ENCODE results near the gene NRG2.

NRG2 gene

GRCh38 chr5:139900546-139901250, 142.4 kb downstream of the NRG2 start:
- Histone ChIP-seq H3K27me3 (ENCODE audit: insufficient read depth, low read length) (peaks cover 88% of the 10 kb centered on the region), H3K4me1 (ENCODE audit: insufficient read depth, low read length) (0 out of 2 replicates have a peak, but pooled peaks cover 2% of the 10 kb centered on the region)

GRCh38 chr5:139898981-139899380, 144.1 kb downstream of the NRG2 start:
- Histone ChIP-seq H3K9ac (ENCODE audit: low read depth, low read length) (no peak overlapping the region), H3K36me3 (ENCODE audit: insufficient read depth, low read depth, low read length) (no peaks in the 10 kb centered on the region), H3K27me3 (ENCODE audit: insufficient read depth, low read length) (peaks cover 71% of the 10 kb centered on the region), H3K9me3 (ENCODE audit: insufficient read depth, low read depth, low read length) (no peaks in the 10 kb centered on the region), H3K4me3 (ENCODE audit: low read length) (no peak overlapping the region), H3K27ac (ENCODE audit: low read length) (no peak overlapping the region), H3K4me1 (ENCODE audit: insufficient read depth, low read length) (no peaks in the 10 kb centered on the region)

More at GRCh38 chr5:139900546-139901250, 142.4 kb downstream of the NRG2 start:
- H3K27ac ChIP-seq (ENCODE audit: low read length) = no peak overlapping the region
- H3K9ac ChIP-seq (ENCODE audit: low read depth, low read length) = no peak overlapping the region
- H3K4me3 ChIP-seq (ENCODE audit: low read length) = no peak overlapping the region
- no peaks in the 10 kb centered on the region for H3K9me3 ChIP-seq (ENCODE audit: insufficient read depth, low read depth, low read length)
- H3K36me3 ChIP-seq (ENCODE audit: insufficient read depth, low read depth, low read length) = no peaks in the 10 kb centered on the region

GRCh38 chr5:139897982-139898381, 145.1 kb downstream of the NRG2 start:
- no peaks in the 10 kb centered on the region for H3K36me3 ChIP-seq (ENCODE audit: insufficient read depth, low read depth, low read length)
- H3K9me3 ChIP-seq (ENCODE audit: insufficient read depth, low read depth, low read length) = no peaks in the 10 kb centered on the region
- H3K27me3 ChIP-seq (ENCODE audit: insufficient read depth, low read length) = peaks cover 61% of the 10 kb centered on the region
- no peaks in the 10 kb centered on the region for H3K4me1 ChIP-seq (ENCODE audit: insufficient read depth, low read length)
- no peak overlapping the region for H3K4me3 ChIP-seq (ENCODE audit: low read length)
- H3K9ac ChIP-seq (ENCODE audit: low read depth, low read length) = no peak overlapping the region
- H3K27ac ChIP-seq (ENCODE audit: low read length) = no peak overlapping the region

GRCh38 chr5:139897342-139897741, 145.8 kb downstream of the NRG2 start:
- no peaks in the 10 kb centered on the region for H3K36me3 ChIP-seq (ENCODE audit: insufficient read depth, low read depth, low read length)
- no peaks in the 10 kb centered on the region for H3K9me3 ChIP-seq (ENCODE audit: insufficient read depth, low read depth, low read length)
- H3K4me1 ChIP-seq (ENCODE audit: insufficient read depth, low read length) = no peaks in the 10 kb centered on the region
- no peak overlapping the region for H3K9ac ChIP-seq (ENCODE audit: low read depth, low read length)
- no peak overlapping the region for H3K4me3 ChIP-seq (ENCODE audit: low read length)
- H3K27me3 ChIP-seq (ENCODE audit: insufficient read depth, low read length) = peaks cover 55% of the 10 kb centered on the region
- H3K27ac ChIP-seq (ENCODE audit: low read length) = no peak overlapping the region

GRCh38 chr5:139896718-139897117, 146.4 kb downstream of the NRG2 start:
- Histone ChIP-seq H3K9me3 (ENCODE audit: insufficient read depth, low read depth, low read length) (no peaks in the 10 kb centered on the region), H3K4me1 (ENCODE audit: insufficient read depth, low read length) (no peaks in the 10 kb centered on the region), H3K27me3 (ENCODE audit: insufficient read depth, low read length) (peaks cover 48% of the 10 kb centered on the region), H3K36me3 (ENCODE audit: insufficient read depth, low read depth, low read length) (no peaks in the 10 kb centered on the region), H3K27ac (ENCODE audit: low read length) (no peak overlapping the region), H3K4me3 (ENCODE audit: low read length) (no peak overlapping the region), H3K9ac (ENCODE audit: low read depth, low read length) (no peak overlapping the region)

- Histone ChIP-seq H3K27ac (ENCODE audit: low read length) (no peak overlapping the region), H3K9me3 (ENCODE audit: insufficient read depth, low read depth, low read length) (no peaks in the 10 kb centered on the region), H3K4me1 (ENCODE audit: insufficient read depth, low read length) (no peaks in the 10 kb centered on the region), H3K9ac (ENCODE audit: low read depth, low read length) (no peak overlapping the region), H3K27me3 (ENCODE audit: insufficient read depth, low read length) (peaks cover 45% of the 10 kb centered on the region), H3K36me3 (ENCODE audit: insufficient read depth, low read depth, low read length) (no peaks in the 10 kb centered on the region), H3K4me3 (ENCODE audit: low read length) (no peak overlapping the region)
These were observed 147.5 kb downstream of the NRG2 start for GRCh38 chr5:139895647-139896046.

- Histone ChIP-seq H3K4me1 (ENCODE audit: insufficient read depth, low read length) (no peaks in the 10 kb centered on the region), H3K9ac (ENCODE audit: low read depth, low read length) (no peak overlapping the region), H3K27ac (ENCODE audit: low read length) (no peak overlapping the region), H3K27me3 (ENCODE audit: insufficient read depth, low read length) (peaks cover 45% of the 10 kb centered on the region), H3K4me3 (ENCODE audit: low read length) (no peak overlapping the region), H3K9me3 (ENCODE audit: insufficient read depth, low read depth, low read length) (no peaks in the 10 kb centered on the region), H3K36me3 (ENCODE audit: insufficient read depth, low read depth, low read length) (no peaks in the 10 kb centered on the region)
These were observed 148.1 kb downstream of the NRG2 start for GRCh38 chr5:139895046-139895445.

GRCh38 chr5:139893873-139894272, 149.2 kb downstream of the NRG2 start:
- Histone ChIP-seq H3K4me3 (ENCODE audit: low read length) (no peak overlapping the region), H3K4me1 (ENCODE audit: insufficient read depth, low read length) (no peaks in the 10 kb centered on the region), H3K27me3 (ENCODE audit: insufficient read depth, low read length) (peaks cover 34% of the 10 kb centered on the region), H3K9me3 (ENCODE audit: insufficient read depth, low read depth, low read length) (no peaks in the 10 kb centered on the region), H3K27ac (ENCODE audit: low read length) (no peak overlapping the region), H3K9ac (ENCODE audit: low read depth, low read length) (no peak overlapping the region), H3K36me3 (ENCODE audit: insufficient read depth, low read depth, low read length) (no peaks in the 10 kb centered on the region)

- Histone ChIP-seq H3K9ac (ENCODE audit: low read depth, low read length) (no peak overlapping the region), H3K27ac (ENCODE audit: low read length) (no peak overlapping the region), H3K27me3 (ENCODE audit: insufficient read depth, low read length) (peaks cover 28% of the 10 kb centered on the region), H3K4me3 (ENCODE audit: low read length) (no peak overlapping the region), H3K36me3 (ENCODE audit: insufficient read depth, low read depth, low read length) (no peaks in the 10 kb centered on the region), H3K9me3 (ENCODE audit: insufficient read depth, low read depth, low read length) (no peaks in the 10 kb centered on the region), H3K4me1 (ENCODE audit: insufficient read depth, low read length) (no peaks in the 10 kb centered on the region)
These were observed 153.7 kb downstream of the NRG2 start for GRCh38 chr5:139889410-139889809.

- no peaks in the 10 kb centered on the region for H3K4me1 ChIP-seq (ENCODE audit: insufficient read depth, low read length)
- no peaks in the 10 kb centered on the region for H3K9me3 ChIP-seq (ENCODE audit: insufficient read depth, low read depth, low read length)
- H3K36me3 ChIP-seq (ENCODE audit: insufficient read depth, low read depth, low read length) = no peaks in the 10 kb centered on the region
- H3K27ac ChIP-seq (ENCODE audit: low read length) = no peak overlapping the region
- peaks cover 28% of the 10 kb centered on the region for H3K27me3 ChIP-seq (ENCODE audit: insufficient read depth, low read length)
- no peak overlapping the region for H3K4me3 ChIP-seq (ENCODE audit: low read length)
- H3K9ac ChIP-seq (ENCODE audit: low read depth, low read length) = no peak overlapping the region
These were observed 154.7 kb downstream of the NRG2 start for GRCh38 chr5:139888370-139888769.

GRCh38 chr5:139886213-139886612, 156.9 kb downstream of the NRG2 start:
- Histone ChIP-seq H3K27ac (ENCODE audit: low read length) (no peak overlapping the region), H3K9me3 (ENCODE audit: insufficient read depth, low read depth, low read length) (no peaks in the 10 kb centered on the region), H3K36me3 (ENCODE audit: insufficient read depth, low read depth, low read length) (no peaks in the 10 kb centered on the region), H3K9ac (ENCODE audit: low read depth, low read length) (no peak overlapping the region), H3K27me3 (ENCODE audit: insufficient read depth, low read length) (peaks cover 26% of the 10 kb centered on the region), H3K4me1 (ENCODE audit: insufficient read depth, low read length) (no peaks in the 10 kb centered on the region), H3K4me3 (ENCODE audit: low read length) (no peak overlapping the region)

GRCh38 chr5:139885857-139886208, 157.3 kb downstream of the NRG2 start:
- Histone ChIP-seq H3K9ac (ENCODE audit: low read depth, low read length) (no peak overlapping the region), H3K4me1 (ENCODE audit: insufficient read depth, low read length) (no peaks in the 10 kb centered on the region), H3K27me3 (ENCODE audit: insufficient read depth, low read length) (peaks cover 22% of the 10 kb centered on the region), H3K27ac (ENCODE audit: low read length) (no peak overlapping the region), H3K36me3 (ENCODE audit: insufficient read depth, low read depth, low read length) (no peaks in the 10 kb centered on the region), H3K9me3 (ENCODE audit: insufficient read depth, low read depth, low read length) (no peaks in the 10 kb centered on the region), H3K4me3 (ENCODE audit: low read length) (no peak overlapping the region)
